GM18909 (cell line): Measurements from ENCODE around the gene PRR18.

ENCODE experiments used
- ATAC-seq: cut with Tn5 transposase; IDR thresholded peaks from one replicate; pipeline ENCODE4 v1.9.1; 2021; ENCODE audit warnings: mild to moderate bottlenecking; ENCODE audit not compliant: unreplicated experiment, poor library complexity

Gene PRR18

GRCh38 chr6:166334878-166335277 lies 26.7 kb upstream of the PRR18 start:
- ATAC-seq, result no peak

DNA sequence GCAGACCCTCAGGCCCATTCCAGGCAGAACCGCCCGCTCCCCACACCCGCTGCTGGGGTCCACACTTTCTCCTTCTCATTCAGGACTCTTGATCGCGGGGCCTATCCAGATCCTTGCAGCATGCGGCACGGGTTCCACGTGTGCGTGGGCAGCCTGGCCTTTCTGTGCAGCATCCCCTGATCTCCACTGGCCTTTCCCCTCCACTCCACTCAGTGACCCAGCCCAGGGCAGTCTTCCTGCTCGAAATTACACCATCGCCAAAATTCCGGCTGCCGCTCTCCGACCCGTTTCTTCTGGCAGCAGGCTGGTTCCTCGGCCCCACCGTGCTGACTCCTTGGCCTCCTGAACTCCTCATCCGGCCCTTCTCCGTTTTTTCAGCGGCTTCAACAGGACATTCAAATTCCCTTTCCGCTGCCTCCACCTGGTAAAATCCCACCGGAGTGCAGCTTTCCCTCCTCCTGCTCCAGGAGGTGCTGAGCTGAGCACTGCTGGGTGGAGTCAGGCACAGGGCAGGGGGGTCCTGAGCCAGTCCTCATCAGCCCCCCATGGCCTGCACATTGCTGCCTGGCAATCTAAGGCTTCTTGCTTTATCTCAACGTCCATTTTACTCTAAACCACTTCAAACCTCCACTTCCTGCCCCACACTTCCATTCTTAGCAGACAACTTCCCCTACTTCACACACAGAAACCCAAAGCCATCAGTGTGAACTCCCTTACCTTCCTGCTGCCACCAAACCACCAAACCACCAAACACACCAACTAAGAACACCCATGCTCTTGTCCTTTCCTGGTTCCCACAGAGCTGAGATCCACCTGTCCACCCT lies 25.2 kb upstream of the PRR18 start:
- peak; percentile 78 for ATAC-seq

- ATAC-seq, result no peak
Measured at GRCh38 chr6:166331503-166332415, 23.6 kb upstream of the PRR18 start.

DNA sequence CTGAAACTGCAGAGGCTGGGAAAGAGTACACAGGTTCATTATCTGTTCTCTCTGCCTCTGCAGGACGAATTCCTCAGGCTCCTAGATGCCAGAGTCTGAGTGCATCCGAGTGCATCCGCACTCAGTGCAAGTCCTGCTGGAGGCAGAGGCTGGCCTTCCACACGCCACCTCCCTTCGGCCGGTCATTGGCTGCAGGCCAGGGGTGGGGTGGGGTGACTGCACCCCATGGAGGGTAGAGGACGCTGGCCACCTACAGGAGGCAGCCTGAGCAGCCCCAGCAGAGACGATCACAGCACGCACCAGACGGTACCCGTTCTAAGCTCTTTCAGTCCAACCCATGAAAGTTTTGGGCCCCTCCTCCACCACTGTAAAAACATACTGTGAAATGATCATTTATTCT lies 22.4 kb upstream of the PRR18 start:
- no peak for ATAC-seq

GRCh38 chr6:166325383-166326042 lies 17.3 kb upstream of the PRR18 start:
- peak; percentile 76 for ATAC-seq

- ATAC-seq, result no peak
Measured at GRCh38 chr6:166323395-166323794, 15.2 kb upstream of the PRR18 start.

DNA sequence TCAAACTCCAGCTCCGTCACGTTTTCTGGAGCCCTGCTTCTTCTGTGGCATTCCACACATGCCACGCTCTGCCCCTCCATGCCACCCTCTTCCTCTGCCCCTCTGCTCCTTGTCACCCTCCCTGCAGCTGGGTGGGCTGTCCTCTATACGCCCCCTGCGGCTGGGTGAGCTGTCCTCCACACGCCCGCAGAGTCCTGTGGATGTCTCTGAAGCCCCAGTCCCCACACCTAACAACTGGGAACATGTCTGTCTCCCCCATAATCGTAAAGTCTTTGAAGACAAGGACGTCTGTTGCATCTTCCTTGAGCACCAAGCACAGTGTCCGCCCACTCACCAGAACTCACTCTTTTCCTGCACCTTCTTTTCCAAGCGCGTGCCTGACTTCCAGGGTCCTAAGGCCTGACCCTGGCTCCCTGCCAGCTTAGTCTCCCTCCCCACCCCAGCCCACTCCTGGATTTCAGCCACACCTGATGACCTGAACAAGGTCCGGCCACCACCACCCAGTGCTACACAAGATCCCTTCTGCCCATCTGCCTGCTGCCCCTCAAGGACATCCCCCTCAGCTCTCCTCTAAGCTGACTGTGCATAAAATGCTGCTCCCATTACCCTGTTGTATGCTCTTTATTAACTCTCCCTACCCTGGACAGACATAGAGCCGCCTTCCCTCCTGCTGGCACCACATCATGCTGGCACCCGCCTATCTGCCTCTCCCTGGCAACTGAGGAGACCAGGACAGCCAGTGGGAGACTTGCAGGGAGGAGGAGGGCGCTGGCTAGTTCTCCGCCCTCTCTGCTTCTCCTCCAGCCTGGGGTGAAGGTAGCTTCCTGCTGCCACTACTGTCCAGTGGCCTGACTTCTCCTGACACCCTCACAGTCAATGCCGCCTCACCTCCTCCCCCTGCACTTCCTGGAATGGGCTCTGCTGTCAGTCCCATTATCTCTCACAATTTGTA lies 10.7 kb upstream of the PRR18 start:
- ATAC-seq, result no peak

- ATAC-seq, result no peak
Measured at GRCh38 chr6:166318227-166318626, 10.0 kb upstream of the PRR18 start.

GRCh38 chr6:166317261-166318212 lies 9.3 kb upstream of the PRR18 start:
- no peak for ATAC-seq

- ATAC-seq, result no peak
Measured at GRCh38 chr6:166315436-166315835, 7.2 kb upstream of the PRR18 start.

- no peak for ATAC-seq
Measured at GRCh38 chr6:166314454-166314853, 6.3 kb upstream of the PRR18 start.

DNA sequence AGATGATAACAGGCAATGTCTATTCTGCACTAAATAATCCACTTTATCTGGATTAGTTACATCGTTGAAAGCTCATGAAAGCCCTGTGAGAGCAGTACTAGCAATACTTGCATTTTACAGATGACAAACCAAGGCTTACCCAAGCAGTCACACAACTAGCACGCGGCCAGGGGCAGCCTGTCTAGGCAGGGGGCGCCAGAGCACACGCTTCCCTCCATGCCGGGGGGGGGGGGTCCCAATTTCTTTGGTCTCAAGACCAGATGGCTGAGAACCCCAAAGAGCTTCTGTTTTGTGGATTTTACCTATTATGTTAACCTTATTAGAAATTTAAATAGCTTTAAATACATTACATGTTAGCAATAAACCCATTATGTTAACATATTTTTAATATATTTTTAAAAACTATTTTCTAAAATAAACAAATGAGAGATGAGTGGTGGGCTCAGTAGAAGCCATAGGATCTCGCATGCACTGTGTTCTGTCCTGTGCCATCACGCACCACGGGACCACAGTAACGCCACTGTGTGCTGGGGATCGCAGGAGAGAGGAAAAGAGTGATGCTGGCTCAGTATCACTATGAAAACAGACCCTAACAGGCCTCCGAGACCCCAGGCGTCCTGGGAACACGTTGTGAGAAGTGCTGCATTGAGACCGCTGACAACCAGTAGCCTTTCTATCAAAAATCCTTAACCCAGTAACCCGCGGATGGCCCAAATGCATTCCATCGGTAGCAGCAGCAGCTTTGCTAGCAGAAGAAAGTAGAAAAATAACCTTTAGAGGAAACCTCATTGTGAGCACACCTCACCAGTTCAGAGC lies 5.3 kb upstream of the PRR18 start:
- ATAC-seq, result peak; percentile 90

GRCh38 chr6:166312832-166313231 lies 4.6 kb upstream of the PRR18 start:
- no peak for ATAC-seq

DNA sequence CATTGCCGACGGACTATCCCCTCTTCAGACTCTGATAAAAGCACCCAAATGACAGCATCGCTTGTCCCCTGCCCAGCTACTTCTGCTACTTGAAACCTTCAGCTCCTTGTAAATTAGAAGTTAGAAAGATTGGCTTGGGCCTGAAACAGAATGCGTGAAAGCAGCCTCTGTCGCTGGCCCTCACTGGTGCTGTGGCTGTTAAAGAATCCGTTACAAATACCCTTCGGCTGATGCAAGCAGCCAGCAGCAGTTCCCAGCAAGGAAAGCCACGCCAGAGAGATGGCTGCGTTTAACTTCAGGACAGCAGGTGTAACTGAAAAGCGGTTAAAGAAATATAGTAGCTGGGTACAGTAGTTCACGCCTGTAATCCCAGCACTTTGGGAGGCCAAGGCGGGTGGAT lies 2.4 kb upstream of the PRR18 start:
- ATAC-seq, result no peak

- no peak for ATAC-seq
Measured at GRCh38 chr6:166309977-166310376, 1.8 kb upstream of the PRR18 start.

DNA sequence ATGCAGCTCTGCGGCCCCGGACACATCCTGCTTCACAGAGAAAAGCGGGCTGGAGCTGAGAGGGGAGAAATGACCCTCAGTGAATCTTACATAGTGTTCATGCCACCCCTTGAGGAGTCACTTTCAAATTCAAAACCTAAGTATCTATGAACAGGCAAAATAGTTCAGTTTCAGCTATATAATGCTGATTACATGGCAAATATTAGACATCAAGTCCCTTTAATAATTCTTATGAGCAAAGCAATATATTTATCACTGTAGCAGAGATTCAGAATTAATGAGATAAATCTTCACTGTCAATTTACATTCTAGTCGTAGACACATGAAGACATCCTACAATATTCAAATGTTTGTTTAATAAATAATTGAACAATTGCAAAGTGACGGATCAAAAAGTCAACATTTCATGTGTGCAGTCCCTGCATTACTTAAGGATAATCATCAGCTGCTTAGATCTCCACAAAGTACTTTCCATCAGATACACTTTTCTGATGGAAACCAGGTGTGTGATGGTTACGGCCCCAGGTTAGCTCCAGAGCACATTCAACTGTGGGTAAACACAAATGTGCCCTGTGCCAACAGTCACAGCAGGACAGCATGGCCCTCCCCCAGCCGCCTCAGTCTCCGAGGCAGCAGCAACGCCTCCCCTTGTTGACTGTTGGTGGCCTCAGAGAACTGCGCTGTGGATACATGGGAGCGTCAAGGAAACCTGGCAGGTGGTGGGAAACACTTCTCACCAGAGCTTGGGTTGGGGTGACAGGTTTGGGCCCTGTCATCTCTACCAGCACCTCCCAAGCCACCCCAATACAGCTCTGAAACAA lies 787 bp upstream of the PRR18 start:
- no peak for ATAC-seq
